ENCODE results near the gene GCDH. TPM values are rescaled to one million over a fixed set of nuclear protein-coding genes. Genes with fewer than 3 reads are reported as not detected.

Gene GCDH
- total and polyA plus RNA-seq, 2 of the 8 experiments (the other 6 are each of a cell fraction or from before 2014, with no cell fraction given): 67.3 to 89.4 TPM

- Histone ChIP-seq H3K56ac (replicated peaks; ENCODE audit: insufficient read length, low read depth, low read length) (peak overlapping the region; percentile 52), H3K4ac (replicated peaks; ENCODE audit: insufficient read length, low read depth, low read length) (peak overlapping the region; percentile 99), H2BK15ac (ENCODE audit: low read length) (peak overlapping the region; percentile 96; the same call in 1 of the 2 replicates), H3K27ac (ENCODE audit: low read depth, low read length) (peak overlapping the region; percentile 68; the same call in 1 of the 2 replicates), H2BK5ac (ENCODE audit: low read depth, low read length) (peak overlapping the region; percentile 85), H3K9me3 (ENCODE audit: insufficient read depth in 2 of 2, low read depth in 1 of 2, low read length in 1 of 2) (no peaks in the 10 kb centered on the region; a peak in 2 of 4 replicates), H3K14ac (ENCODE audit: insufficient read length) (no peak overlapping the region), H2BK120ac (replicated peaks; ENCODE audit: low read depth, low read length) (peak overlapping the region; percentile 81), H2AFZ (ENCODE audit: low read length) (peak overlapping the region; percentile 2; the same call in 1 of the 2 replicates), H4K20me1 (replicated peaks in 1 of 2; ENCODE audit: control insufficient read depth in 1 of 2, insufficient read depth in 2 of 2, low read length in 2 of 2) (no peaks in the 10 kb centered on the region), H3K36me3 (ENCODE audit: control insufficient read depth in 2 of 4, insufficient read depth in 4 of 4, low read length in 3 of 4) (no peaks in the 10 kb centered on the region), H2BK12ac (ENCODE audit: low read depth, low read length) (peak overlapping the region; percentile 99), H3K4me2 (ENCODE audit: insufficient read depth in 1 of 2, low read depth in 2 of 2, low read length in 2 of 2) (peak overlapping the region; percentile 75 to 97), H3K18ac (ENCODE audit: extremely low read depth, low read length) (peak overlapping the region; percentile 60), H3K23ac (ENCODE audit: insufficient read length) (no peak overlapping the region), H3K9ac (replicated peaks in 1 of 4; ENCODE audit: extremely low read depth in 1 of 4, low read depth in 3 of 4, low read length in 3 of 4) (0 out of 7 replicates have a peak overlapping the region, but pooled peaks of 2 of the 4 experiments have one; percentile 20 to 23), H3K79me1 (ENCODE audit: low read depth, low read length) (no peaks in the 10 kb centered on the region), H2AK5ac (ENCODE audit: low read depth, low read length) (0 out of 2 replicates have a peak overlapping the region, but pooled peaks have one; percentile 6), H3K27me3 (replicated peaks in 1 of 4; ENCODE audit: control insufficient read depth in 3 of 4, extremely low read depth in 1 of 4, insufficient read depth in 3 of 4, low read length in 3 of 4) (peaks cover 0 to 9% (median 4%) of the 10 kb centered on the region in 4 experiments; a peak in 4 of 7 replicates), H4K91ac (replicated peaks; ENCODE audit: insufficient read length, low read length) (peak overlapping the region; percentile 94), H4K8ac (ENCODE audit: extremely low read depth, insufficient read depth, low read length) (peak overlapping the region; percentile 90; the same call in 1 of the 2 replicates), H3K79me2 (ENCODE audit: control insufficient read depth in 1 of 2, insufficient read depth in 2 of 2, low read length in 2 of 2) (no peaks in the 10 kb centered on the region), H3K4me1 (replicated peaks in 1 of 4; ENCODE audit: control insufficient read depth in 3 of 4, insufficient read depth in 4 of 4, low read length in 3 of 4) (peaks cover 0 to 7% (median 6%) of the 10 kb centered on the region in 4 experiments; a peak in 5 of 7 replicates), H4K5ac (ENCODE audit: insufficient read length, low read depth, low read length) (peak overlapping the region; percentile 59), H2BK20ac (ENCODE audit: low read length) (peak overlapping the region; percentile 66; the same call in 1 of the 2 replicates), H3K23me2 (ENCODE audit: low read depth, low read length) (peaks cover 11% of the 10 kb centered on the region; the same call in 1 of the 2 replicates), H3K4me3 (ENCODE audit: extremely low read depth in 1 of 4, insufficient read depth in 2 of 4, low read depth in 3 of 4, low read length in 4 of 4) (peak overlapping the region; percentile 3 to 77 (median 48); a peak in 5 of 8 replicates)
- TF ChIP-seq CBX5 (IDR thresholded peaks at IDR 0.05; ENCODE audit: low read depth, low read length): no peak
- TF ChIP-seq ASH2L (IDR thresholded peaks at IDR 0.05; ENCODE audit: low read length): no peak
- TF ChIP-seq TBP (IDR thresholded peaks at IDR 0.05; ENCODE audit: low read depth, low read length): no peak
- TF ChIP-seq EP300 (IDR thresholded peaks at IDR 0.05; ENCODE audit: borderline replicate concordance in 1 of 2, low read depth in 2 of 2, low read length in 2 of 2): no peak
- TF ChIP-seq NRF1 (IDR thresholded peaks at IDR 0.05; ENCODE audit: low read depth, low read length): no peak
- no peak for TF ChIP-seq RBBP5 (IDR thresholded peaks at IDR 0.05; ENCODE audit: borderline replicate concordance, low read depth, low read length)
- TF ChIP-seq SP1 (IDR thresholded peaks at IDR 0.05; ENCODE audit: low read depth, low read length): no peak
- TF ChIP-seq USF2 (IDR thresholded peaks at IDR 0.05; ENCODE audit: low read length): no peak
- no peak for TF ChIP-seq KDM4A (IDR thresholded peaks at IDR 0.05; ENCODE audit: low read depth, low read length, severe bottlenecking)
- no peak for TF ChIP-seq HDAC2 (IDR thresholded peaks at IDR 0.05; ENCODE audit: borderline replicate concordance in 1 of 2, low read depth in 2 of 2, low read length in 2 of 2)
- 87% methylated on average over 12 of the region's 12 CpGs; no CpG with 5 or more reads in 1 of the 2 experiments for WGBS, 2 experiments (ENCODE audit: extremely low coverage in 1 of 2, insufficient coverage in 1 of 2, insufficient read length in 1 of 2, insufficient replicate concordance in 2 of 2, low coverage in 1 of 2, low lambda C conversion rate in 2 of 2, missing lambda C conversion rate in 1 of 2)
- no peak for DNase-seq (ENCODE audit: low read depth in 1 of 2, low spot score in 2 of 2)
- no peak for FAIRE-seq
- ChIA-PET CTCF (ENCODE audit: partially characterized antibody) (interaction anchor here (0.6 to 2.3 kb wide), 24 partner anchors 9 to 745 kb away, joined by 3 to 19 read pairs (median 4); partner anchors contain the start of genes RNASEH2A, THSD8 and ZNF20), POLR2A (ENCODE audit: partially characterized antibody) (interaction anchor here (0.6 to 12.3 kb wide), 24 partner anchors 8 to 93 kb away, joined by 3 to 110 read pairs (median 6); partner anchors contain the start of genes CALR, FARSA, GADD45GIP1 and GCDH)
Observed at GRCh38 chr19:12884627-12884925, 6.4 kb upstream of the GCDH start.
